SK-MEL-5 (cell line): Measurements from ENCODE around the gene GOPC. TPM values are rescaled to one million over a fixed set of nuclear protein-coding genes. Genes with fewer than 3 reads are reported as not detected.

Experiments used
- DNase-seq: peaks from one replicate; pipeline ENCODE4 v3.0.0-alpha.2; 2016; ENCODE audit warnings: low read depth, low spot score
- in situ Hi-C: cut with HindIII; loops from 2 replicates; pipeline ENCODE4 v1.10.0; 2016; ENCODE audit warnings: low sequenced_read_pairs, high pct_unique_total_duplicates, low pct_unique_long_range_greater_than_20kb
- total RNA-seq: library from RNA; depleted of rRNA; stranded (reverse); fragments of >200 nt; shearing (Covaris generic); gene quantifications from 2 replicates; pipeline ENCODE4 v1.2.3, GENCODE V29; 2014

GOPC gene
- total RNA-seq, 1 experiment from 2014 or later = 21.5 TPM

- DNase-seq = no peak
- in situ Hi-C loops = no loop called here
Observed at GRCh38 chr6:117602899-117603588, 733 bp upstream of the GOPC start.

- DNase-seq = no peak
Observed at GRCh38 chr6:117601811-117602150, 530 bp downstream of the GOPC start.

GRCh38 chr6:117600008-117600743 is 2.1 kb downstream of the GOPC start:
- in situ Hi-C loops = no loop called here
- DNase-seq = peak; percentile 19

More at GRCh38 chr6:117601811-117602150, 530 bp downstream of the GOPC start:
- in situ Hi-C loops = no loop called here

- no peak for DNase-seq
- in situ Hi-C loops = no loop called here
Observed at GRCh38 chr6:117597755-117598154, 4.6 kb downstream of the GOPC start.

GRCh38 chr6:117595099-117595923 is 7.0 kb downstream of the GOPC start:
- in situ Hi-C loops = no loop called here

GRCh38 chr6:117592983-117593759 is 9.1 kb downstream of the GOPC start:
- in situ Hi-C loops = no loop called here
- DNase-seq = no peak

More at GRCh38 chr6:117595099-117595923, 7.0 kb downstream of the GOPC start:
- no peak for DNase-seq

GRCh38 chr6:117591405-117591804 is 10.9 kb downstream of the GOPC start:
- in situ Hi-C loops = no loop called here
- DNase-seq = no peak

- DNase-seq = no peak
- in situ Hi-C loops = no loop called here
Observed at GRCh38 chr6:117590447-117590846, 11.9 kb downstream of the GOPC start.

GRCh38 chr6:117585647-117586046 is 16.7 kb downstream of the GOPC start:
- DNase-seq = no peak
- in situ Hi-C loops = no loop called here

GRCh38 chr6:117574198-117574597 is 28.1 kb downstream of the GOPC start:
- in situ Hi-C loops = no loop called here
- DNase-seq = no peak

- in situ Hi-C loops = no loop called here
Observed at GRCh38 chr6:117573006-117573680, 29.2 kb downstream of the GOPC start.

GRCh38 chr6:117568831-117569410 is 33.4 kb downstream of the GOPC start:
- no peak for DNase-seq
- in situ Hi-C loops = no loop called here

More at GRCh38 chr6:117573006-117573680, 29.2 kb downstream of the GOPC start:
- DNase-seq = no peak

- in situ Hi-C loops = no loop called here
- DNase-seq = no peak
Observed at GRCh38 chr6:117568247-117568646, 34.1 kb downstream of the GOPC start.

- in situ Hi-C loops = no loop called here
Observed at GRCh38 chr6:117564681-117565080, 37.6 kb downstream of the GOPC start.

GRCh38 chr6:117561128-117561527 is 41.2 kb downstream of the GOPC start:
- in situ Hi-C loops = no loop called here
- no peak for DNase-seq

More at GRCh38 chr6:117564681-117565080, 37.6 kb downstream of the GOPC start:
- no peak for DNase-seq

GRCh38 chr6:117559299-117559698 is 43.0 kb downstream of the GOPC start:
- in situ Hi-C loops = no loop called here
- no peak for DNase-seq

GRCh38 chr6:117558818-117559217 is 43.5 kb downstream of the GOPC start:
- no peak for DNase-seq
- in situ Hi-C loops = no loop called here
